Hepatocyte (in vitro differentiated cells): Measurements from ENCODE around the gene ATP9B. TPM values are rescaled to one million over a fixed set of nuclear protein-coding genes. Genes with fewer than 3 reads are reported as not detected.

Experiments used
- DNase-seq: peaks from one replicate; pipeline ENCODE4 v3.0.0-alpha.2; 2016; ENCODE audit warnings: low spot score
- H2AFZ ChIP-seq: fragments of 200-600 bp; sonication (generic); 2 replicates; pipeline ENCODE4 v1.6.0; 2016; ENCODE audit warnings: antibody characterized with exemption, mild to moderate bottlenecking
- H3K27ac ChIP-seq: fragments of 200-600 bp; sonication (generic); 2 replicates; pipeline ENCODE4 v1.5.1; 2016; ENCODE audit warnings: mild to moderate bottlenecking
- H3K27me3 ChIP-seq: fragments of 200-600 bp; sonication (generic); 2 replicates; pipeline ENCODE4 v1.6.1; 2016
- H3K36me3 ChIP-seq: fragments of 200-600 bp; sonication (generic); replicated peaks from 2 replicates; pipeline ENCODE4 v1.5.1; 2016; ENCODE audit warnings: low read depth; ENCODE audit not compliant: insufficient read depth
- H3K4me1 ChIP-seq: fragments of 200-600 bp; sonication (generic); 2 replicates; pipeline ENCODE4 v1.5.1; 2016; ENCODE audit warnings: mild to moderate bottlenecking, moderate library complexity; ENCODE audit not compliant: insufficient read depth
- H3K4me2 ChIP-seq: fragments of 200-600 bp; sonication (generic); 2 replicates; pipeline ENCODE4 v1.6.0; 2016
- H3K4me3 ChIP-seq: fragments of 200-600 bp; sonication (generic); 2 replicates; pipeline ENCODE4 v1.5.1; 2016; ENCODE audit warnings: mild to moderate bottlenecking
- H3K79me2 ChIP-seq: fragments of 200-600 bp; sonication (generic); 2 replicates; pipeline ENCODE4 v1.6.0; 2017; ENCODE audit warnings: mild to moderate bottlenecking
- H3K9me2 ChIP-seq: fragments of 200-600 bp; sonication (generic); replicated peaks from 2 replicates; pipeline ENCODE4 v1.6.0; 2017; ENCODE audit warnings: mild to moderate bottlenecking; ENCODE audit not compliant: insufficient read depth
- H3K9me3 ChIP-seq: fragments of 200-600 bp; sonication (generic); 2 replicates; pipeline ENCODE4 v1.5.1; 2016; ENCODE audit warnings: low read depth, mild to moderate bottlenecking
- H4K20me1 ChIP-seq: fragments of 200-600 bp; sonication (generic); 2 replicates; pipeline ENCODE4 v1.6.0; 2016; ENCODE audit warnings: mild to moderate bottlenecking; ENCODE audit not compliant: insufficient read depth, poor library complexity, severe bottlenecking
- CTCF ChIP-seq: fragments of 200-600 bp; sonication (generic); IDR thresholded peaks from 2 replicates; pipeline ENCODE4 v1.5.1; 2016; ENCODE audit warnings: antibody characterized with exemption, mild to moderate bottlenecking; ENCODE audit not compliant: poor library complexity
- EZH2 ChIP-seq: fragments of 200-600 bp; sonication (generic); IDR thresholded peaks from 2 replicates; pipeline ENCODE4 v1.6.1; 2016; ENCODE audit warnings: antibody characterized with exemption, mild to moderate bottlenecking, borderline replicate concordance
- EZH2phosphoT487 ChIP-seq: fragments of 200-600 bp; sonication (generic); IDR thresholded peaks from one replicate; pipeline ENCODE4 v1.6.1; 2018; ENCODE audit warnings: antibody characterized with exemption, mild to moderate bottlenecking, low read depth, moderate library complexity; ENCODE audit not compliant: unreplicated experiment, severe bottlenecking
- WGBS: methylation state at CpG from one replicate; pipeline ENCODE4 v1.1.6; 2016; ENCODE audit warnings: low lambda C conversion rate; ENCODE audit errors: missing lambda C conversion rate; 5-methylcytosine and 5-hydroxymethylcytosine counted together
- polyA plus RNA-seq: library from polyadenylated mRNA; unstranded; fragments of >200 nt; fragmentation: Nextera tagmentation; extraction: Ambion mirVana; gene quantifications from 2 replicates; pipeline ENCODE4 v1.2.1, GENCODE V29; 2016
- total RNA-seq: library from RNA; depleted of rRNA; stranded (reverse); fragments of >200 nt; gene quantifications from 2 replicates; pipeline ENCODE4 v1.2.3, GENCODE V29; 2014

ATP9B gene
- total and polyA plus RNA-seq, 2 experiments from 2014 or later = 14.6 to 23.8 TPM

- Histone ChIP-seq H3K9me2 (no peaks in the 10 kb centered on the region), H2AFZ (no peak overlapping the region), H3K9me3 (no peaks in the 10 kb centered on the region), H3K4me1 (no peaks in the 10 kb centered on the region), H4K20me1 (no peaks in the 10 kb centered on the region), H3K27me3 (no peaks in the 10 kb centered on the region), H3K27ac (no peak overlapping the region), H3K79me2 (no peaks in the 10 kb centered on the region), H3K36me3 (no peaks in the 10 kb centered on the region), H3K4me3 (no peak overlapping the region), H3K4me2 (no peak overlapping the region)
- 86% methylated on average over 9 of the region's 9 CpGs for whole genome bisulfite sequencing
- DNase-seq = no peak
- TF ChIP-seq EZH2 (no peak), EZH2phosphoT487 (no peak), CTCF (no peak)
These were observed 231.2 kb downstream of the ATP9B start for GRCh38 chr18:79300413-79300812.

- Histone ChIP-seq H3K79me2 (no peaks in the 10 kb centered on the region), H3K9me2 (no peaks in the 10 kb centered on the region), H3K4me3 (no peak overlapping the region), H3K4me2 (no peak overlapping the region), H3K4me1 (no peaks in the 10 kb centered on the region), H3K9me3 (no peaks in the 10 kb centered on the region), H2AFZ (no peak overlapping the region), H3K27me3 (no peaks in the 10 kb centered on the region), H3K27ac (no peak overlapping the region), H4K20me1 (no peaks in the 10 kb centered on the region), H3K36me3 (no peaks in the 10 kb centered on the region)
- TF ChIP-seq EZH2 (no peak), CTCF (no peak), EZH2phosphoT487 (no peak)
- DNase-seq = peak; percentile 36
- WGBS = 86% methylated on average over 15 of the region's 15 CpGs
These were observed 232.9 kb downstream of the ATP9B start for GRCh38 chr18:79302120-79302519.

GRCh38 chr18:79305911-79306310, 236.7 kb downstream of the ATP9B start:
- TF ChIP-seq CTCF = no peak
- TF ChIP-seq EZH2phosphoT487 = no peak
- no peak for TF ChIP-seq EZH2

More at GRCh38 chr18:79305911-79306310, 236.7 kb downstream of the ATP9B start:
- Histone ChIP-seq H3K27me3 (no peaks in the 10 kb centered on the region), H3K9me2 (no peaks in the 10 kb centered on the region), H3K27ac (no peak overlapping the region), H3K4me3 (no peak overlapping the region), H3K4me1 (no peaks in the 10 kb centered on the region), H3K79me2 (no peaks in the 10 kb centered on the region), H3K9me3 (no peaks in the 10 kb centered on the region), H3K4me2 (no peak overlapping the region), H4K20me1 (no peaks in the 10 kb centered on the region), H3K36me3 (no peaks in the 10 kb centered on the region), H2AFZ (no peak overlapping the region)
- DNase-seq = no peak
- WGBS = 92% methylated on average over 9 of the region's 9 CpGs
